IMR-90 (cell line): ENCODE data around the gene OR9Q2. TPM values are rescaled to one million over a fixed set of nuclear protein-coding genes. Genes with fewer than 3 reads are reported as not detected.
A peak's percentile ranks its signal among the peaks of the same experiment; 100 is the strongest.

ENCODE experiments used
- ATAC-seq: fragments of 200-7000 bp; cut with Tn5 transposase; 2 replicates; pipeline ENCODE4 v1.9.1; 2020; ENCODE audit warnings: low read depth, mild to moderate bottlenecking, moderate library complexity
- BruUV-seq: library from RNA; stranded (reverse); fragments of 400-500 nt; replicated peaks from 2 replicates; lab custom pipeline; 2021; lab: Mats Ljungman, UMichigan
- CTCF ChIA-PET: fragments of 300-600 bp; formaldehyde crosslinking; extraction: SDS; loops from one replicate; lab custom pipeline; 2021; ENCODE audit warnings: antibody characterized with exemption; lab: Yijun Ruan, JAX
- POLR2A ChIA-PET: fragments of 300-600 bp; sonication (Branson Sonifier 250); formaldehyde crosslinking; loops from one replicate; lab custom pipeline; 2022; ENCODE audit warnings: antibody characterized with exemption; ENCODE audit not compliant: unreplicated experiment; lab: Charles Lee
- DNase-seq: peaks from one replicate; pipeline ENCODE4 v3.0.0; 2013
- H2AFZ ChIP-seq: replicated peaks from 2 replicates; pipeline ENCODE3; 2013; ENCODE audit warnings: low read length, mild to moderate bottlenecking; ENCODE audit not compliant: poor library complexity
- H2AK5ac ChIP-seq: 2 replicates; pipeline ENCODE4 v1.6.1; 2013; ENCODE audit warnings: low read depth, low read length, inconsistent platforms
- H2AK9ac ChIP-seq: replicated peaks from 2 replicates; pipeline ENCODE3; 2013; ENCODE audit warnings: mild to moderate bottlenecking, low read depth, low read length, moderate library complexity; ENCODE audit not compliant: poor library complexity
- H2BK120ac ChIP-seq: 2 replicates; pipeline ENCODE4 v1.6.1; 2013; ENCODE audit warnings: low read depth, low read length, inconsistent platforms
- H2BK15ac ChIP-seq: 3 replicates; pipeline ENCODE4 v1.6.1; 2013; ENCODE audit warnings: low read depth, low read length, inconsistent platforms
- H2BK20ac ChIP-seq: 2 replicates; pipeline ENCODE4 v1.6.1; 2013; ENCODE audit warnings: low read depth, mild to moderate bottlenecking, inconsistent platforms, low read length, moderate library complexity
- H2BK5ac ChIP-seq: 2 replicates; pipeline ENCODE4 v1.6.1; 2013; ENCODE audit warnings: mild to moderate bottlenecking, low read depth, low read length, inconsistent platforms; ENCODE audit not compliant: poor library complexity, severe bottlenecking
- H3K14ac ChIP-seq: replicated peaks from 2 replicates; pipeline ENCODE4 v1.6.1; 2013; ENCODE audit warnings: low read depth, low read length, inconsistent platforms
- H3K18ac ChIP-seq: 2 replicates; pipeline ENCODE4 v1.6.1; 2013; ENCODE audit warnings: low read depth, low read length, control low read depth
- H3K23ac ChIP-seq: 2 replicates; pipeline ENCODE4 v1.6.1; 2013; ENCODE audit warnings: low read depth, low read length, inconsistent platforms
- H3K27ac ChIP-seq: 2 replicates; pipeline ENCODE4 v1.5.1; 2013; ENCODE audit warnings: mild to moderate bottlenecking, control low read depth, low read length; ENCODE audit not compliant: insufficient read depth
- H3K27me3 ChIP-seq: 2 replicates; pipeline ENCODE4 v1.6.1; 2013; ENCODE audit warnings: low read length; ENCODE audit not compliant: control insufficient read depth, insufficient read depth
- H3K36me3 ChIP-seq: 2 replicates; pipeline ENCODE4 v1.6.1; 2013; ENCODE audit warnings: low read length, mixed read lengths; ENCODE audit not compliant: control insufficient read depth, insufficient read depth
- H3K4ac ChIP-seq: 2 replicates; pipeline ENCODE4 v1.6.1; 2013; ENCODE audit warnings: low read depth, low read length, inconsistent platforms
- H3K4me1 ChIP-seq: 2 replicates; pipeline ENCODE4 v1.6.1; 2013; ENCODE audit warnings: low read length, mixed read lengths; ENCODE audit not compliant: control insufficient read depth, insufficient read depth
- H3K4me2 ChIP-seq: 2 replicates; pipeline ENCODE4 v1.6.1; 2013; ENCODE audit warnings: low read depth, mild to moderate bottlenecking, control low read depth, low read length, moderate library complexity
- H3K4me3 ChIP-seq: 2 replicates; pipeline ENCODE4 v1.5.1; 2013; ENCODE audit warnings: low read depth, mild to moderate bottlenecking, control low read depth, low read length, moderate library complexity; ENCODE audit not compliant: insufficient read depth
- H3K56ac ChIP-seq: 2 replicates; pipeline ENCODE4 v1.6.1; 2013; ENCODE audit warnings: low read length, inconsistent platforms; ENCODE audit not compliant: insufficient read depth; ENCODE audit errors: extremely low read depth
- H3K79me1 ChIP-seq, 2 experiments: 2 replicates each; pipeline ENCODE4 v1.6.1; 2013; ENCODE audit warnings: low read length in 2 of 2, inconsistent platforms in 1 of 2, low read depth in 1 of 2
- H3K9ac ChIP-seq: 2 replicates; pipeline ENCODE4 v1.6.1; 2013; ENCODE audit warnings: low read depth, low read length, control low read depth
- H3K9me1 ChIP-seq: 2 replicates; pipeline ENCODE4 v1.6.1; 2013; ENCODE audit warnings: low read length, inconsistent platforms; ENCODE audit not compliant: insufficient read depth
- H3K9me3 ChIP-seq: 2 replicates; pipeline ENCODE4 v1.6.1; 2013; ENCODE audit warnings: low read length; ENCODE audit not compliant: control insufficient read depth, insufficient read depth
- H4K20me1 ChIP-seq: 2 replicates; pipeline ENCODE4 v1.6.1; 2013; ENCODE audit warnings: low read length, inconsistent platforms; ENCODE audit not compliant: insufficient read depth
- H4K5ac ChIP-seq: 2 replicates; pipeline ENCODE4 v1.6.1; 2013; ENCODE audit warnings: mild to moderate bottlenecking, low read depth, low read length, control low read depth
- H4K8ac ChIP-seq, 2 experiments: 2 replicates each; pipeline ENCODE4 v1.6.1; 2013; ENCODE audit warnings: low read depth in 2 of 2, low read length in 2 of 2, control low read depth in 1 of 2, inconsistent platforms in 1 of 2
- H4K91ac ChIP-seq: 2 replicates; pipeline ENCODE4 v1.6.1; 2013; ENCODE audit warnings: low read depth, low read length, inconsistent platforms; ENCODE audit not compliant: insufficient read depth
- MAFK ChIP-seq: IDR thresholded peaks from 2 replicates; pipeline ENCODE4 v1.6.1; 2012; ENCODE audit warnings: low read depth, low read length, improper control_type of control experiment
- MAZ ChIP-seq: IDR thresholded peaks from 2 replicates; pipeline ENCODE4 v1.6.1; 2012; ENCODE audit warnings: low read depth, mild to moderate bottlenecking, low read length, improper control_type of control experiment, moderate library complexity, borderline replicate concordance
- NFE2L2 ChIP-seq: fragments of 150-350 bp; IDR thresholded peaks from 2 replicates; pipeline ENCODE4 v1.6.1; 2016; ENCODE audit warnings: low read depth, mild to moderate bottlenecking, low read length
- WGBS, 2 experiments: methylation state at CpG; one replicate each; pipeline versions ENCODE4 v1.1.5 to v1.1.7; 2013; ENCODE audit warnings: missing lambda C conversion rate in 2 of 2; ENCODE audit not compliant: insufficient read length in 1 of 2; ENCODE audit errors: extremely low coverage in 2 of 2; 5-methylcytosine and 5-hydroxymethylcytosine counted together
- dilution Hi-C: fragments of 300-500 bp; cut with HindIII; formaldehyde crosslinking; loops from one replicate; pipeline ENCODE4 v1.14.3; 2018; ENCODE audit warnings: low sequenced_read_pairs; ENCODE audit not compliant: unreplicated experiment
- in situ Hi-C: fragments of 300-500 bp; cut with MboI; formaldehyde crosslinking; loops from 3 replicates; pipeline ENCODE4 v1.14.3; 2019; ENCODE audit warnings: low sequenced_read_pairs, inconsistent platforms, mixed read lengths
- intact Hi-C: fragments of 100-400 bp; cut with micrococcal nuclease; formaldehyde crosslinking; loops from 2 replicates; pipeline ENCODE4 v1.10.0; 2022
- polyA plus RNA-seq, 3 experiments: library from polyadenylated mRNA; depleted of rRNA; stranded (reverse); fragments of >200 nt; gene quantifications; 2 replicates each; pipeline ENCODE4 v1.2.3, GENCODE V29; 2012; ENCODE audit warnings: low replicate concordance in 1 of 3
- total RNA-seq: library from RNA; depleted of rRNA; stranded (reverse); fragments of >200 nt; gene quantifications from 2 replicates; pipeline ENCODE4 v1.2.3, GENCODE V29; 2012

OR9Q2 gene
- total and polyA plus RNA-seq, 2 of the 4 experiments (the other 2 are of a cell fraction) = not detected

DNA sequence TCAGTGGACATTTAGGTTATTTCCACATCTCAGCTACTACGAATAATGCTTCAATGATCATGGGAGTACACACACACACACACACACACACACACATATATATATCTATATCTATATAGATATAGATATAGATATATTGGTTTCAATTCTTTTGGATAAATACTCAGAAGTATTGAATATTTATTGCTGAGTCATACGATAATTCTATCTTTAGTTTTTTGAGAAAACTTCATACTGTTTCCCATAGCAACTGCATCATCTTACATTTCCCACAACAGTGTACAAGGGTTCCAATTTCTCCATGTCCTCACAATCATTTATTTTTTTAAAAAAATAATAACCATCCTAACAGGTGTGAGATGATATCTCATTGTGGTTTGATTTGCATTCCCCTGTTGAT, 7.1 kb downstream of the OR9Q2 start:
- Histone ChIP-seq H3K18ac (no peak overlapping the region), H3K9me1 (no peaks in the 10 kb centered on the region), H3K79me1 (no peaks in the 10 kb centered on the region), H3K9ac (no peak overlapping the region), H3K36me3 (no peaks in the 10 kb centered on the region), H3K4me2 (no peak overlapping the region), H2AFZ (no peak overlapping the region), H3K4me3 (no peak overlapping the region), H4K20me1 (no peaks in the 10 kb centered on the region), H4K5ac (no peak overlapping the region), H3K27ac (no peak overlapping the region), H3K14ac (no peak overlapping the region), H3K23ac (no peak overlapping the region), H3K27me3 (no peaks in the 10 kb centered on the region), H3K4ac (no peak overlapping the region), H2BK5ac (no peak overlapping the region), H2BK20ac (no peak overlapping the region), H3K56ac (no peak overlapping the region), H3K4me1 (no peaks in the 10 kb centered on the region), H2BK15ac (no peak overlapping the region), H4K91ac (no peak overlapping the region), H2AK5ac (no peak overlapping the region), H3K9me3 (no peaks in the 10 kb centered on the region; the same call in 1 of the 2 replicates), H4K8ac (no peak overlapping the region), H2BK120ac (no peak overlapping the region), H2AK9ac (no peak overlapping the region)
- no peak for DNase-seq
- ChIA-PET CTCF (no interaction called here), POLR2A (no interaction called here)
- ATAC-seq = no peak
- intact Hi-C loops (no loop called here), dilution Hi-C loops (no loop called here), in situ Hi-C loops (no loop called here)
- TF ChIP-seq MAFK = peak; percentile 65
- peak; percentile 67 for TF ChIP-seq NFE2L2
- no peak for TF ChIP-seq MAZ
- no CpG with 5 or more reads among the region's 2 CpGs for WGBS, 2 experiments
- BruUV-seq = no TSS peak
